ENCODE measurements around the gene FCHO2.
"Not testable (repeated sequence)": the region's sequence is repeated elsewhere in the genome, so short reads cannot be mapped to it uniquely, and the experiment has no call there.

The FCHO2 gene

GRCh38 chr5:73019766-73020165, 63.9 kb downstream of the FCHO2 start:
- no peak for TF ChIP-seq CTCF (IDR thresholded peaks at IDR 0.05)
- Histone ChIP-seq H3K4me3 (no peak overlapping the region), H3K27ac (no peak overlapping the region)
- no peak for DNase-seq (ENCODE audit: low spot score)

- no peak overlapping the region for H3K27ac ChIP-seq
- DNase-seq (ENCODE audit: low spot score): no peak
- no peak overlapping the region for H3K4me3 ChIP-seq
- no peak for TF ChIP-seq CTCF (IDR thresholded peaks at IDR 0.05)
Observed at GRCh38 chr5:73022471-73023169, 66.8 kb downstream of the FCHO2 start.

- DNase-seq (ENCODE audit: low spot score); H3K27ac ChIP-seq; H3K4me3 ChIP-seq: not testable (repeated sequence)
Observed at GRCh38 chr5:73024946-73025544, 69.2 kb downstream of the FCHO2 start.

GRCh38 chr5:73027361-73027760, 71.5 kb downstream of the FCHO2 start:
- H3K4me3 ChIP-seq: no peak overlapping the region
- no peak for DNase-seq (ENCODE audit: low spot score)
- H3K27ac ChIP-seq: no peak overlapping the region
- TF ChIP-seq CTCF (IDR thresholded peaks at IDR 0.05): no peak

- H3K27ac ChIP-seq: no peak overlapping the region
- TF ChIP-seq CTCF (IDR thresholded peaks at IDR 0.05): no peak
- H3K4me3 ChIP-seq: no peak overlapping the region
- DNase-seq (ENCODE audit: low spot score): no peak
Observed at GRCh38 chr5:73027816-73028215, 72.0 kb downstream of the FCHO2 start.

GRCh38 chr5:73028991-73029595, 73.3 kb downstream of the FCHO2 start:
- Histone ChIP-seq H3K4me3 (no peak overlapping the region), H3K27ac (no peak overlapping the region)
- DNase-seq (ENCODE audit: low spot score): no peak
- TF ChIP-seq CTCF (IDR thresholded peaks at IDR 0.05): no peak

GRCh38 chr5:73030531-73030930, 74.7 kb downstream of the FCHO2 start:
- Histone ChIP-seq H3K4me3 (no peak overlapping the region), H3K27ac (no peak overlapping the region)
- DNase-seq (ENCODE audit: low spot score): no peak
- no peak for TF ChIP-seq CTCF (IDR thresholded peaks at IDR 0.05)
